ENCODE measurements around the gene KLHL12. TPM values are rescaled to one million over a fixed set of nuclear protein-coding genes. Genes with fewer than 3 reads are reported as not detected.
"Not testable (repeated sequence)": the region's sequence is repeated elsewhere in the genome, so short reads cannot be mapped to it uniquely, and the experiment has no call there.

The KLHL12 gene
- total RNA-seq, 1 donor from 2014 or later = 31.5 TPM

- no peak overlapping the region for H3K27ac Mint-ChIP-seq (ENCODE audit: unreplicated experiment)
- H3K36me3 Mint-ChIP-seq (ENCODE audit: low read depth, unreplicated experiment) = peaks cover 25% of the 10 kb centered on the region
- no peak for TF ChIP-seq CTCF (IDR thresholded peaks at IDR 0.05; ENCODE audit: unreplicated experiment)
- no peaks in the 10 kb centered on the region for H3K9me3 Mint-ChIP-seq (ENCODE audit: unreplicated experiment)
- no peak overlapping the region for H3K4me3 Mint-ChIP-seq (ENCODE audit: unreplicated experiment)
- no peak for DNase-seq (ENCODE audit: low spot score)
- H3K27me3 Mint-ChIP-seq (ENCODE audit: unreplicated experiment) = peaks cover 2% of the 10 kb centered on the region
- H3K4me1 Mint-ChIP-seq (ENCODE audit: unreplicated experiment) = no peaks in the 10 kb centered on the region
Measured at GRCh38 chr1:202915146-202915545, 11.9 kb downstream of the KLHL12 start.

- not testable (repeated sequence) for H3K4me3 Mint-ChIP-seq (ENCODE audit: unreplicated experiment); H3K9me3 Mint-ChIP-seq (ENCODE audit: unreplicated experiment); H3K27me3 Mint-ChIP-seq (ENCODE audit: unreplicated experiment); H3K4me1 Mint-ChIP-seq (ENCODE audit: unreplicated experiment); DNase-seq (ENCODE audit: low spot score); H3K27ac Mint-ChIP-seq (ENCODE audit: unreplicated experiment)
- peaks cover 28% of the 10 kb centered on the region for H3K36me3 Mint-ChIP-seq (ENCODE audit: low read depth, unreplicated experiment)
Measured at GRCh38 chr1:202912476-202912875, 14.6 kb downstream of the KLHL12 start.

- Mint-ChIP-seq H3K36me3 (ENCODE audit: low read depth, unreplicated experiment) (peaks cover 28% of the 10 kb centered on the region), H3K4me3 (ENCODE audit: unreplicated experiment) (no peak overlapping the region), H3K4me1 (ENCODE audit: unreplicated experiment) (no peaks in the 10 kb centered on the region), H3K27ac (ENCODE audit: unreplicated experiment) (no peak overlapping the region), H3K27me3 (ENCODE audit: unreplicated experiment) (peaks cover 2% of the 10 kb centered on the region), H3K9me3 (ENCODE audit: unreplicated experiment) (no peaks in the 10 kb centered on the region)
- no peak for TF ChIP-seq CTCF (IDR thresholded peaks at IDR 0.05; ENCODE audit: unreplicated experiment)
- no peak for DNase-seq (ENCODE audit: low spot score)
Measured at GRCh38 chr1:202909494-202909893, 17.5 kb downstream of the KLHL12 start.

GRCh38 chr1:202908998-202909397 lies 18.0 kb downstream of the KLHL12 start:
- peaks cover 26% of the 10 kb centered on the region for H3K36me3 Mint-ChIP-seq (ENCODE audit: low read depth, unreplicated experiment)
- H3K4me3 Mint-ChIP-seq (ENCODE audit: unreplicated experiment) = no peak overlapping the region
- no peak for DNase-seq (ENCODE audit: low spot score)
- H3K4me1 Mint-ChIP-seq (ENCODE audit: unreplicated experiment) = no peaks in the 10 kb centered on the region
- H3K9me3 Mint-ChIP-seq (ENCODE audit: unreplicated experiment) = no peaks in the 10 kb centered on the region
- H3K27me3 Mint-ChIP-seq (ENCODE audit: unreplicated experiment) = peaks cover 2% of the 10 kb centered on the region
- no peak overlapping the region for H3K27ac Mint-ChIP-seq (ENCODE audit: unreplicated experiment)
- TF ChIP-seq CTCF (IDR thresholded peaks at IDR 0.05; ENCODE audit: unreplicated experiment) = no peak

- TF ChIP-seq CTCF (IDR thresholded peaks at IDR 0.05; ENCODE audit: unreplicated experiment) = no peak
- Mint-ChIP-seq H3K27me3 (ENCODE audit: unreplicated experiment) (no peaks in the 10 kb centered on the region), H3K36me3 (ENCODE audit: low read depth, unreplicated experiment) (peaks cover 12% of the 10 kb centered on the region), H3K4me3 (ENCODE audit: unreplicated experiment) (no peak overlapping the region), H3K4me1 (ENCODE audit: unreplicated experiment) (no peaks in the 10 kb centered on the region), H3K9me3 (ENCODE audit: unreplicated experiment) (no peaks in the 10 kb centered on the region), H3K27ac (ENCODE audit: unreplicated experiment) (no peak overlapping the region)
- no peak for DNase-seq (ENCODE audit: low spot score)
Measured at GRCh38 chr1:202905331-202905730, 21.7 kb downstream of the KLHL12 start.

GRCh38 chr1:202903808-202904207 lies 23.2 kb downstream of the KLHL12 start:
- DNase-seq (ENCODE audit: low spot score); H3K36me3 Mint-ChIP-seq (ENCODE audit: low read depth, unreplicated experiment); H3K4me3 Mint-ChIP-seq (ENCODE audit: unreplicated experiment); H3K9me3 Mint-ChIP-seq (ENCODE audit: unreplicated experiment); H3K27me3 Mint-ChIP-seq (ENCODE audit: unreplicated experiment); H3K27ac Mint-ChIP-seq (ENCODE audit: unreplicated experiment); H3K4me1 Mint-ChIP-seq (ENCODE audit: unreplicated experiment): not testable (repeated sequence)

Measured in endothelial cell (in vitro differentiated cells).